HCT116 (cell line): ENCODE measurements around the gene NEURL1.

Source experiments
- EZH2phosphoT487 ChIP-seq: fragments of 200-600 bp; IDR thresholded peaks from 2 replicates; pipeline ENCODE4 v1.6.1; 2018; ENCODE audit warnings: antibody characterized with exemption, borderline replicate concordance
- JUND ChIP-seq: IDR thresholded peaks from 2 replicates; pipeline ENCODE4 v1.6.1; 2012
- POLR2A ChIP-seq: IDR thresholded peaks from 2 replicates; pipeline ENCODE4 v1.7.0; 2011; ENCODE audit warnings: borderline replicate concordance; ENCODE audit not compliant: insufficient read depth, insufficient read length; ENCODE audit errors: extremely low read depth
- POLR2AphosphoS5 ChIP-seq: IDR thresholded peaks from 2 replicates; pipeline ENCODE4 v1.6.1; 2011; ENCODE audit warnings: mild to moderate bottlenecking, low read depth, low read length, moderate library complexity
- TCF7L2 ChIP-seq: IDR thresholded peaks from 2 replicates; pipeline ENCODE4 v1.7.0; 2011; ENCODE audit warnings: borderline replicate concordance, inconsistent platforms; ENCODE audit not compliant: insufficient read depth, insufficient read length; ENCODE audit errors: extremely low read depth
- TF ChIP-seq, protein P1 (sequence below): IDR thresholded peaks from 2 replicates; pipeline ENCODE4 v1.6.1; 2012
- TF ChIP-seq, protein P2 (sequence below), 3 experiments: fragments of 200-600 bp in 1 of 3; sonication (generic) in 1 of 3; IDR thresholded peaks in 2 of 3; conservative IDR thresholded peaks in 1 of 3; 2 replicates each; pipeline ENCODE4 v1.5.1; 2012 to 2017; ENCODE audit warnings: low read depth in 2 of 3, low read length in 2 of 3, antibody characterized with exemption in 1 of 3, borderline replicate concordance in 1 of 3, control low read depth in 1 of 3, mild to moderate bottlenecking in 1 of 3, mixed read lengths in 1 of 3, mixed run types in 1 of 3, moderate library complexity in 1 of 3; ENCODE audit not compliant: insufficient read depth in 1 of 3

DNA sequence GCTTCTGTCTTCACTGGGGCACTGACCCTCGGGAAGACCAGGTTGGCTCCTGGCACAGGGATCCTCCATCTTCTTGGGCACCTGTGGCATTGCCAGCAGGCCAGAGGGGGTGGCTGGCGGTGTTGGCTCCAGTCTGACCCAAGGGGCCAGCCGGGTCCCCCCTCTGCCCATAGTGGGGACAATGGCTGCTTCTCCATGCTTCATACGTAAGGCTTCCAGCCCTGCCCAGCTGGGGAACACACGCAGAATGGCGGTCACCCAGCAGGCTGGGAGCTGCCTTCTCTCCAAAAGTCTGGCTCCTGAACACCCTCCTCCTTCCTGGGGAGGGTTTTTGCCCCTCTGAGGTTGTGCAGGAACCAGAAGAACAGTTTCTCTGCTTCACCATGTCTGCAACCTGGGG, 106.8 kb downstream of the NEURL1 start:
- TF ChIP-seq JUND (no peak), POLR2A (no peak), POLR2AphosphoS5 (no peak), TCF7L2 (no peak), EZH2phosphoT487 (no peak)
- TF ChIP-seq, protein P1, sequence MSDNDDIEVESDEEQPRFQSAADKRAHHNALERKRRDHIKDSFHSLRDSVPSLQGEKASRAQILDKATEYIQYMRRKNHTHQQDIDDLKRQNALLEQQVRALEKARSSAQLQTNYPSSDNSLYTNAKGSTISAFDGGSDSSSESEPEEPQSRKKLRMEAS: no peak
- TF ChIP-seq, protein P2, sequence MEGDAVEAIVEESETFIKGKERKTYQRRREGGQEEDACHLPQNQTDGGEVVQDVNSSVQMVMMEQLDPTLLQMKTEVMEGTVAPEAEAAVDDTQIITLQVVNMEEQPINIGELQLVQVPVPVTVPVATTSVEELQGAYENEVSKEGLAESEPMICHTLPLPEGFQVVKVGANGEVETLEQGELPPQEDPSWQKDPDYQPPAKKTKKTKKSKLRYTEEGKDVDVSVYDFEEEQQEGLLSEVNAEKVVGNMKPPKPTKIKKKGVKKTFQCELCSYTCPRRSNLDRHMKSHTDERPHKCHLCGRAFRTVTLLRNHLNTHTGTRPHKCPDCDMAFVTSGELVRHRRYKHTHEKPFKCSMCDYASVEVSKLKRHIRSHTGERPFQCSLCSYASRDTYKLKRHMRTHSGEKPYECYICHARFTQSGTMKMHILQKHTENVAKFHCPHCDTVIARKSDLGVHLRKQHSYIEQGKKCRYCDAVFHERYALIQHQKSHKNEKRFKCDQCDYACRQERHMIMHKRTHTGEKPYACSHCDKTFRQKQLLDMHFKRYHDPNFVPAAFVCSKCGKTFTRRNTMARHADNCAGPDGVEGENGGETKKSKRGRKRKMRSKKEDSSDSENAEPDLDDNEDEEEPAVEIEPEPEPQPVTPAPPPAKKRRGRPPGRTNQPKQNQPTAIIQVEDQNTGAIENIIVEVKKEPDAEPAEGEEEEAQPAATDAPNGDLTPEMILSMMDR (IDR thresholded peaks at IDR 0.05 in 2 of 3, conservative IDR thresholded peaks at IDR 0.05 in 1 of 3; ENCODE audit: borderline replicate concordance in 1 of 3, insufficient read depth in 1 of 3, low read depth in 2 of 3, low read length in 2 of 3): no peak
